NCI-H2196 treated with DMSO at 0.1 percent for 48 hours (cell line): ENCODE data around the gene SPDYE2.
"Not testable (repeated sequence)": the region's sequence is repeated elsewhere in the genome, so short reads cannot be mapped to it uniquely, and the experiment has no call there.

Source experiments
- DNase-seq: peaks from one replicate; lab custom pipeline; 2025; ENCODE audit not compliant: unreplicated experiment; lab: John Stamatoyannopoulos, UW

Gene SPDYE2

DNA sequence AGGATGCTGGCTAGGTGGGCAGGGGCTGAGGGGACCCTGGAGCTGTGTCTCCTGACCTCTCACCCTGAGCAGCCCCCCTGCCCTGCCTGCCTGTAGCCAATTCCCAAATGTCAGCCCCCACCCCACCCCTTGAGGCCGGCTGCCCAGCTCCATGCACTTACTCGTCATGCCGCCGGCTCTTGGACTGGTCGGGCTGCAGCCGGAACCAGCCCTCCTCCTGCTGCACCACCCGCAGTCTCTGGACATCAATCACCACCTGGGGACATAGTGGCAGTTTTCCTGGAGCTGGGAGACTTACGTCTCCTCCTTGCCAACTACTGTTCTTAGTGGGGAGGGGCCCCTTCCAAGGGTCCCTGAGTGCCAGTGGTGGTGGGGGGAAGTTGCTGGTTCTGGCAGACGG, 48.7 kb downstream of the SPDYE2 start:
- not testable (repeated sequence) for DNase-seq

DNA sequence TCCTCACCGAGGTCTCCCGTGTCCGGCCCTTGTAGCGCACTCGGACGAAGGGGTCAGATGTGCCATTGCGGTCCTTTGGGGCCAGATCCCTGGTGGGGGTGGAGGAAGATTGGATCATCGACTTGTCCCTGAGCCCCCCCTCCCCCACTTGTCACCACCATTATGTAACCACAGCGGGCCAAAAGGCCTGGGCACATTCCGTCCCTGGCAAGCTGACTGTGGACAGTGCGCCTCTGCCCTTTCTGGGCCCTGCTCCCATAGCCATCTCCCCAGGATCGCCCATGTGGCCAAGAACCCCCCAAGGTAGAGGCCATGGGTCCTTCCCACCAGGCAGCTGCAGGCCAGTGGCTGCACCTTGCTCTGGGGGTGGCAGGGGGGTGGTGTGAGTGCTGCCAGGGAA, 51.3 kb downstream of the SPDYE2 start:
- DNase-seq = not testable (repeated sequence)

DNA sequence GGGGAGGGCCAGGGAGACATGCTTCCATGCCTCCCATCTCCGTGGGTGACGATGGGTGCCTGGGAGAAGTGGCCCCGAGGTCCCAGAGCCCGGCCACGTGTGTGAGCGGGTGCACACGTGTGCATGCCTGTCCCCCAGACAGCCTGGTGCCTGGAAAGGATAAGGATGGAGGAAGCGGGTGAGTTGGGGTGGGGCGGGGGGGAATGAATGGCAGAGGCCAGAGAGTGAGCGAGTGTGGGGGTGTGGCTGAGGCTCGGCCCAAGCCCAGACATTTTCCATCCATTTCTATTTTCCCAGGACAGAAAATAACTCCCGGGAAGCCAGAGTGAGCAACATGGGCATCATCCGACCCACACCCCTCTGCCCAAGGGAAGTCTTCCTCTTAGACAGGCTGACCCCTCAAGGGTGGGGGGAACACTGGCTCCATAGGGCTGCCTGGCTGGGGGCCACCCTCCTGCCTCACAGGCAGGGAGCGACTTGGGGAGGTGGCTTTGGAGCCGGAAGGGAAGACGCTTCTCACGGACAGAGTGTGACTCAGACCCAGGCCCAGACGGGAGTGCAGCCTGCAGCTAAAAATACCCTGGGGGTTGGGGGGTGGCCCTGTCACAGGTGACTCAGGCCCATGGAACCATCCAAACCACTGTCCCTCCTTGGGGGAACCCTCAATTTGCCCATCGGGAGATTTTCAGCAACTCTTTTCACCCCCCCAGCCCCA, 53.6 kb downstream of the SPDYE2 start:
- DNase-seq = not testable (repeated sequence)

DNA sequence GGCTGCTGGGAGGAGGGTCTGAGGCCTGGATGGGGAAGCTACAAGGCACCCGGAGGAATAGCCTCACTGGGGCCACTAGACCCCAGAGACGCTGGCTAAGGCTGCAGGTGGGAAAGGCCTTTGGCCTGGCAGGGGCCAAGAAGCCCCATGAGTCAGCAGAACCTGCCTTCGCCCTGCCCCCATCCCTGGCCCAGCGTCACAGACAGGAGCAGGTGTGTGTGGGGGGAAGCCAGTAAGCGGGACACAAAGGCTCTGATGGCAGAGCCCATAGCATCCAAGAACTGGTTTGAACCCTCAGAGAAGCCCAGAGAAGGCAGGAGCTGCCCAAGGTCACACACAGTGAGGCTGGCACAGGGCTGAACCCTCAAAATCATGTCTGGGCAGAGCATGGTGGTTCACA, 55.8 kb downstream of the SPDYE2 start:
- not testable (repeated sequence) for DNase-seq

DNA sequence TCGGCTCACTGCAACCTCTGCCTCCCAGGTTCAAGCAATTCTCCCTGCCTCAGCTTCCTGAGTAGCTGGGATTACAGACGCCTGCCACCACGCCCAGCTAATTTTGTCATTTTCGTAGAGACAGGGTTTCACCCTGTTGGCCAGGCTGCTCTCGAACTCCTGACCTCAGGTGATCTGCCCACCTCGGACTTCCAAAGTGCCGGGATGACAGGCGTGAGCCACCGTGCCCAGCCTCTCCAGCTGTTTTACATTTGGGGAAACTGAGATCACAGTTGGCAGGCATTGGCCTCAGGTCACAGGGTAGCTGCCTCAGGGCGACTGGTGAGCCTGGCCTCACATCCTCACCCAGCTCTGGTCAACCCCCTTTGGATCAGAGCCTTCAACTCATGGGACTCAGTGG, 58.7 kb downstream of the SPDYE2 start:
- DNase-seq = not testable (repeated sequence)

DNA sequence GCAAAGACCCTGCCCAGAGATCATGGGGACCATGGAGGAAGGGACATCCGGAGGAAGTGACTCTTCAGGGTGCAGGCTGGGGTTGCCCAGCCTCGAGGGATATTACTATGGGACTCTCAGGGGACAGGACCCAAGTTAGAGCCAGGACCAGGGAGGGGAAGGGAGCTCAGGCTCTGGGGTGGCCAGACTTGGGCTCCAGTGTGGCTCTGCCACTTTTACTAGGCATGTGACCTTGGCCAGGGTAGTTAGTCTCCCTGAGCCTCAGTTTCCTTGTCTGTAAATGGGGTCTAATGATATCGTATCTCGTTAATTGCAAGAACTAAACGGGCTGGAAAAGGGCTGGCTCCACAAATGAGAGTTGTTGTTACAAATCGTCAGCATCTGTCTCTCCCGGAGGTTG, 59.4 kb downstream of the SPDYE2 start:
- DNase-seq = not testable (repeated sequence)

DNA sequence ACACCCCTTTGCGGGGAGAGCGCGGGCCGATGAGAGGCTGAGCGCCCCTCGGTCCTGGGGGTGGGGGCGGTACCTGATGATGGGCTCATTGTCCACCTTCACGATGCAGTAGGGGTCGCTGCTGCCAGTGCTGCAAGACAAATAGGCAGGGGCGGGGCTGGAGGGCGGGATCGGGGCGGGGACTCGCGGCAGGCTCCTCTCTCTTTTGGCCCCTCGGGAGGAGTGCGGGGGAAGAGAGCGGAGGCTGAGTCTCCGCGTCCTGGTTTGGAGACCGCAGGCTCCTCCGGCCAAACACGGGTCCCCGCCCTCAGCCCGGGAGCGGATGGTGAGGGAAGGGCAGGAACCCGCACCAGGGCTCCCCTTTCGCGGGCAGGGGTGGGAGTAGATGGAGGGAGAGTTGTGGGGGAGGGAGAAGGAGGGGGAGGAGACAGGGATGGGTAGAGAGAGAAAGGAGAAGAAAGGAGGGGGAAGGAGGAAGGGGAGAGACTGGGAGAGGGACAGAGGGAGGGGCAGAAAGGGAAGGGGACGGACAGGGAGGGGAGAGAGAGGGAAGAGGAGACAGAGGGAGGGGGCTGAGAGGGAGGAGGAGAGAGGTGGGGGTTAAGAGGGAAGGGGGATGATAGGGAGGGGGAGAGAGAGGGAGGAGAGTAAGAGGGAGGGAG, 60.1 kb downstream of the SPDYE2 start:
- DNase-seq = not testable (repeated sequence)

DNA sequence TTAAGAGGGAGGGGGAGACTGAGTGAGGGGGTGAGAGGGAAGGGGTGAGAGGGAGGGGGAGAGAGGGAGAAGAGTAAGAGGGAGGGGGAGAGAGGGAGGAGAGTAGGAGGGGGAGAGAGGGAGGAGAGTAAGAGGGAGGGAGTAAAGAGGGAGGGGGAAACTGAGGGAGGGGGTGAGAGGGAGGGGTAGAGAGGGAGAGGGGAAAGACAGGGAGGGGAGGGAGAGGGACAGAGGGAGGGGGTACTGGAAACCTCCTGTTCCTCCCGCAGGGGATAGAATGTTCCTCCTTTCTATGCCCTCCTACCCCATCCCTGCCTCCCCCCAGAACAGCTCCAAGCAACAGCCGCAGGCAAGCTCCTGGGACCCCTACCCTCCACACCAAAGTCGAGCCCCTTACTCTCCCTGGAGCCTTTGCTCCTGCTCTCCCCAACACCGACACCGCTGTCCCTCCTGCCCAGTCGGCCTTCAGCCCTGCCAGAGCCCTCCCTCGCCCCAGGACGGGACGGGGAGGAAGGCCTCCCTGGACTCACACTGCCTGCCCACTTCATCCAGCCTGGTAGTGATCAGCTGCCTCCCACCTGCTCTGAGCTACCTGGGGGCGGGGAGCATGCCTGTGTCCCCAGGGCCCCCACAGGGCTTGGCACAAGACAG, 60.8 kb downstream of the SPDYE2 start:
- DNase-seq = not testable (repeated sequence)
